ENCODE results near the gene SSX3.
"Not testable (repeated sequence)": the region's sequence is repeated elsewhere in the genome, so short reads cannot be mapped to it uniquely, and the experiment has no call there.

Gene SSX3, protein sequence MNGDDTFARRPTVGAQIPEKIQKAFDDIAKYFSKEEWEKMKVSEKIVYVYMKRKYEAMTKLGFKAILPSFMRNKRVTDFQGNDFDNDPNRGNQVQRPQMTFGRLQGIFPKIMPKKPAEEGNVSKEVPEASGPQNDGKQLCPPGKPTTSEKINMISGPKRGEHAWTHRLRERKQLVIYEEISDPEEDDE

DNA sequence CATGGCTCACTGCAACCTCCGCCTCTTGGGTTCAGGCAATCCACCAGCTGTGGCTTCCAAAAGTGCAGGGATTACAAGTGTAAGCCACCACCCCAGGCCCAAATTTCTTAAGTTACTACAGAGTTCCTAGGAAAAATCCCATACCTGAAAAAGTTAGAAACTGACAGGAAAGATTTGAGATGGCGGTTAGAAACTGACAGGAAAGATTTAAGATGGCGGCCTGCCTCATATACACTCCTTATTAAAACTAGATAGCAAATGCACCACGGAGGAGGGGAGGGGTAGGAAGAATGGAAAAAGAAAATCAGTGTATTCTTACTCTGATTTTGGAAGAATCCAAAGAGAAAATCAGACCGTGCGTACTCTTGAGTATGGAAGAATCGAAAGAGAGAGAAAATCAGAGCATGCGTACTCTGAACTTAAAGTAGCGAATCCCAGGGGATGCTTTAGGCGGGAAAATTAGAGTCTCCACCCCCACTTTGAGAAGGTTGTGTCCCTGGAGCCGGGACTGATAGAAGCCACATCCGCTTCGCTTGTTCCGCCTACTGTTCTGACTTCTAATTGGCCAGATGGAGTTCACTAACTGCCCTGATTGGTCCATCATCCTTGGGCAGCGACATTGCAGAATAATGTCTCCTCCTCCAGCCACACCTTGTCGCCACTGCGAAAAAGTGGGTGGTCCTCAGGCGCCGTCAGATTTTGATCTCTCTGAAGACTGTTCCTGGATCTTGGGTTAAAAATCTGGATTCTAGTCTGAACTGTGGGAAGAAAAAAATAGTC is at the start of gene SSX3:
Gene SSX3 (minus strand): TSS at position 389 of the 780 bp plus-strand sequence. CDS start 1,454 bp downstream, outside the sequence.
- DNase-seq (ENCODE audit: low read depth in 2 of 2) = not testable (repeated sequence)

DNA sequence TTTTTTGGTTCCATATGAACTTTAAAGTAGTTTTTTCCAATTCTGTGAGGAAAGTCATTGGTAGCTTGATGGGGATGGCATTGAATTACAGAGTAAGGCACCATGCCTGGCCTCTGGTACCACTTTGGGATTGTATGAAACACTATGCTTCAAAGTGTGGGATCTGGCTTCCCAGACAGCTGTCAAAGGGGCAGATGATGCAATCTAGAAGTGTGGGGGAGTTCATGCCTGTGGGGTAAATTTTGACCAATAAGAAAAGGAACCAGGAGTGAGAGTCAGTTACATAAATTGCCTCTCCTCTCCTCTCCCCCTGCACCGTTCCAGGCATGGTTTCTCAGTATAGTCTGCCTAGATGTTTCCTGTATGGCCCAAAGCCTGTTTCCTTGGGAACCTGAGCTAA is 41.3 kb upstream of the SSX3 start:
- not testable (repeated sequence) for DNase-seq (ENCODE audit: low read depth in 2 of 2)

DNA sequence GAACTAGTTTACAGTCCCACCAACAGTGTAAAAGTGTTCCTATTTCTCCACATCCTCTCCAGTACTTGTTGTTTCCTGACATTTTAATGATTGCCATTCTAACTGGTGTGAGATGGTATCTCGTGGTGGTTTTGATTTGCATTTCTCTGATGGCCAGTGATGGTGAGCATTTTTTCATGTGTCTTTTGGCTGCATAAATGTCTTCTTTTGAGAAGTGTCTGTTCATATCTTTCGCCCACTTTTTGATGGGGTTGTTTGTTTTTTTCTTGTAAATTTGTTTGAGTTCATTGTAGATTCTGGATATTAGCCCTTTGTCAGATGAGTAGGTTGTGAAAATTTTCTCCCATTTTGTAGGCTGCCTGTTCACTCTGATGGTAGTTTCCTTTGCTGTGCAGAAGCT is 40.4 kb upstream of the SSX3 start:
- not testable (repeated sequence) for DNase-seq (ENCODE audit: low read depth in 2 of 2)

DNA sequence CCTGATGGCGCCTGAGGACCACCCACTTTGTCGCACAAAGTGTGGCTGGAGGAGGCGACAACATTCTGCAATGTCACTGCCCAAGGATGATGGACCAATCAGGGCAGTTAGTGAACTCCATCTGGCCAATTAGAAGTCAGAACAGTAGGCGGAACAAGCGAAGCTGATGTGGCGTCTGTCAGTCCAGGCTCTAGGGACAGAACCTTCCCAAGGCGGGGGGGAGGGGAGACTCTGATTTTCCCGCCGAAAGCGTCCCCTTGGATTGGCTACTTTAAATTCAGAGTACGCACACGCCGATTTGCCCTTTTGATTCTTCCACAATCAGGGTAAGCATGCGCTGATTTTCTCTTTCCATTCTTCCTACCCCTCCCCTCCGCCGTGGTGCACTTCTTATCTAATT is 26.7 kb upstream of the SSX3 start, which contains the start of gene SSX4:
Gene SSX4 (plus strand): TSS at position 301 of the 400 bp plus-strand sequence. CDS start 515 bp downstream, outside the sequence.
- DNase-seq (ENCODE audit: low read depth in 2 of 2) = not testable (repeated sequence)

DNA sequence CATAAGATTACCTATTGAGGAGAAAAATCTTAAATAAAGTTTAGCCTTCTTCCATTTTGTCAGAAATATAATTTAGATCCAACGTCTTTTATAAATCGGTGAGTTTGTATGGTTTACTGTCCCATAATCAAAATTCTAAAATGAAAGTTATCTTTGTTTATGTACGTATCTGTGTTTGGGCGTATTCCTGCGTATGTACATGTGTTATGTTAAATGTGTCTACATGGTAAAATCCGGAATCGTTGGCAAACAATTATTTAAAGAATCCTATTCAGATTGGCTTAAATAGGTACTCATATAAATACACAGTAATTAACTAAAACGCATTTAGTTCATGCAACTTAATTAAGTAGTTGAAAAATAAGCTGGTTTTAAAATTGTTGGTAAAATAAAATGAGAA is 13.9 kb upstream of the SSX3 start:
- not testable (repeated sequence) for DNase-seq (ENCODE audit: low read depth in 2 of 2)

DNA sequence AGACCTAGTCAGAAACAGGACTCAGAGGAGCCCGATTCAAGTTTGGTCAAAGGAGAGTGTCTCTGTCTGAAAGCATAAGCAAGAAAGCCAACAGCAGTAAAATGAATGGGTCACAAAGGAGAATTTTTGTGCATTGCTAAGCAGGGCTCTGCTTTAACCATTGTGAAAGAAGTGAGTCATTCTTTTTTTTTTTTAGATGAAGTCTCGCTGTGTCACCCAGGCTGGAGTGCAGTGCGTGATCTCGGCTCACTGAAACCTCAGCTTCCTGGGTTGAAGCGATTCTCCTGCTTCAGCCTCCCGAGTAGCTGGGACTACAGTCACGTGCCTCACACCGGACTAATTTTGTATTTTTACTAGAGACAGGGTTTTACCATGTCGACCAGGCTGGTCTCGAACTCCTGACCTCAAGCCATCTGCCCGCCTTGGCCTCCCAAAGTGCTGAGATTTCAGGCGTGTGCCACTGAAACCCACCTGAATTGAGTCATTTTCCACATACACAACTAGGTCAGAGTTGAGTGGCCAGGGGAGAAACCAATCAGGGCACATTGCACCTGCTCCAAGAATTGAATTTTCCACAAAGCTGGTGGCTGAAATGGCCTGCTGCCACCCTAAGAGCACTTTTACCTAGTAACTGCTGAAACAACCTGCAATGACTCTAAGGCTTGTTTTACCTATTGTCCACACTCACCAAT is 11.4 kb upstream of the SSX3 start:
- DNase-seq (ENCODE audit: low read depth in 2 of 2) = not testable (repeated sequence)

DNA sequence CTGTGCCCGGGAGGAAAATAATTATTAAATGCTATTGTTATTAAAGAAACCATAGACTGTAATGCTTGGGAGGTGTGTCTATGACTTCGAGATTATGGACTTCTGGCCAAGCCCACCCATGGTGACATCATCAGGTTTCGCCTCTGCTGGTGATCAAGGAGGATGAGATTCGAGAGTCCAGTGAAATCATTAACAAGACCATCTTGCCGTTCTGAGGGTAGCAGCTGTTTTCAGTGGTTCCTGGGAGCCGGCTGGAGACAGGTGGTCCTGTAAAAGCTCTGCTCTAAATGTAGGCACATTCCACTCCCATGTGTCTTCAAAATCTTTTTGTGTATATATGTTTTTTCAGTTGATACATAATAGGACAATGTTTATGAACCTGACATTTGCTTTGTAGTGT is 2.8 kb upstream of the SSX3 start:
- DNase-seq (ENCODE audit: low read depth in 2 of 2) = not testable (repeated sequence)

DNA sequence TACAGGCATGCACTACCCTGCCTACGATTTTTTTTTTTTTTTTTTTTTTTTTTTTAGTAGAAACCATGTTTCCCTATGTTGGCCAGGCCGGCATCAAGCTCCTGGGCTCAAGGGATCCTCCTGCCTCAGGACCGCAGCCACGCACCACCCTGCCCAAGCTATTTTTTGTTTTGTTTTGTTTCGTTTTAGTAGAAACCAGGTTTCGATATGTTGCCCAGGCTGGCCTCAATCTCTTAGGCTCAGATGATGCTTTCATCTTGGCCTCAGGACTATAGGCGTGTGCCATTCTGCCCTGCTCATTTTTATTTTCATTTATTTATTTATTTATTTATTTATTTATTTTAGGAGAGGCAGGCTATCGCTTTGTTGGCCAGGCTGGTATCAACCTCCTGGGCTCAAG is 1.2 kb upstream of the SSX3 start:
- DNase-seq (ENCODE audit: low read depth in 2 of 2) = no peak

DNA sequence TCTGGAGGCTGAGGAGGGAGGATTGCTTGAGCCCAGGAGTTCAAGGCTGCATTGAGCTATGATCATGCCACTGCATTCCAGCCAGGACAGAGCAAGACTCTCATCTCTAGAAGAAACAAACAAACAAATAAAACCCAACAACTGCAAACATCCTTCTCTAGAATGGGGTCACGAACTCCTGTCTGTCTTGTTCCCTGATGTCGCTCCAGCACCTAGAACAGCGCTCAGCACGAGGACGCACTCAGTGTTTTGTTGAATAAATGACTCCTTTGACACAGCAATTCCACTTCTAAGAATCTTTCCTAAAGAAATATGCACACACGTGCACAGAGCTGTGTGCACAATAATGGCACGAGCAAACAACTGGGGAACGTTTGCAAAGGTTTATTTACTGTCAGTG is 10.4 kb downstream of the SSX3 start:
- DNase-seq (ENCODE audit: low read depth in 2 of 2) = not testable (repeated sequence)

DNA sequence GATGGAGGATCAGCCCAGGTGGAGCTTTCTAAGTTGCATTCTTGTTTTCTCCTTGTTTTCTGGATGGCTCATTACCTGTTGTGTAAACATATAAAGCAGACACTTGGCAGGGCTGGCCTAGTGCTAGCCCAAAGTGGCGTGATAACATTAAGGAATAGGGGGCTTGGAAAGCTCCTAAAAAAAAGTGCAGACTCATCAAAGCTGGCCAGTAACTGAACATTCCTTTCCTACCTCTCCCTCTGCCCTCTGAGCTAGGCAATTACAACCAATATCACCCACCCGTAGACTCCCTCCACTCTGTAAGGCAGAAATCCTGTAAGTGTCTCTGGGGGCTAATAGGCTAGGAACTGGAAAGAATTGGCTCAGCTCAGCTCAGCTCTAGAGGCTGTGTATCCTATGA is 42.5 kb downstream of the SSX3 start:
- not testable (repeated sequence) for DNase-seq (ENCODE audit: low read depth in 2 of 2)

DNA sequence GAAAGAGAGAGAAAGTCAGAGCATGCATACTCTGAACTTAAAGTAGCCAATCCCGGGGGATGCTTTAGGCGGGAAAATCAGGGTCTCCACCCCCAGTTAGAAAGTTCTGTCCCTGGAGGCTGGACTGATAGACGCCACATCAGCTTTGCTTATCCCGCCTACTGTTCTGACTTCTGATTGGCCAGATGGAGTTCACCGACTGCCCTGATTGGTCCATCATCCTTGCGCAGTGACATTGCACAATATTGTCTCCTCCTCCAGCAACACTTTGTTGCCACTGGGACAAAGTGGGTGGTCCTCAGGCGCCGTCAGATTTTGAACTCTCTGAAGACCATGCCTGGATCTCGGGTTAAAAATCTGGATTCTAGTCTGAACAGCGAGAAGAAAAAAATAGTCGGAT is 50.3 kb downstream of the SSX3 start:
- DNase-seq (ENCODE audit: low read depth in 2 of 2) = no peak

Data from fibroblast of skin of left biceps (primary cell).